Stimulated activated CD4-positive, alpha-beta T cell treated with anti-CD3 and anti-CD28 coated beads, TNF-alpha, amount 100 ng/mL, for 1 hour (primary cell): ENCODE data around the gene MEIS3.
"Not testable (repeated sequence)": the region's sequence is repeated elsewhere in the genome, so short reads cannot be mapped to it uniquely, and the experiment has no call there.

ENCODE experiments used
- DNase-seq, 3 donors: peaks; one replicate each; pipeline ENCODE4 v3.0.0-alpha.2; 2020; ENCODE audit warnings: low read depth in 3 of 3, low spot score in 1 of 3

The MEIS3 gene

DNA sequence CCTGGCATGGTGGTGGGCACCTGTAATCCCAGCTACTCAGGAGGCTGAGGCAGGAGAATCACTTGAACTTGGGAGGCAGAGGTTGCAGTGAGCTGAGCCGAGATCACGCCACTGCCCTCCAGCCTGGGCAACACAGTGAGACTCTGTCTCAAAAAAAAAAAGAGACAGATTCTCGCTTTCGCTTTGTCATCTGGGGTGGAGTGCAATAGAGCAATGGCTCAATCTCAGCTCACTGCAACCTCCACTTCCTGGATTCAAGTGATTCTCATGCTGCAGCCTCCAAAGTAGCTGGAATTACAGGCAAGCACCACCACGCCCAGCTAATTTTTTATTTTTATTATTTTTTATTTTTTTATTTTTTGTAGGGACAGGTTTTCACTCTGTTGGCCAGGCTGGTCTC lies 30.6 kb downstream of the MEIS3 start:
- DNase-seq = not testable (repeated sequence)

DNA sequence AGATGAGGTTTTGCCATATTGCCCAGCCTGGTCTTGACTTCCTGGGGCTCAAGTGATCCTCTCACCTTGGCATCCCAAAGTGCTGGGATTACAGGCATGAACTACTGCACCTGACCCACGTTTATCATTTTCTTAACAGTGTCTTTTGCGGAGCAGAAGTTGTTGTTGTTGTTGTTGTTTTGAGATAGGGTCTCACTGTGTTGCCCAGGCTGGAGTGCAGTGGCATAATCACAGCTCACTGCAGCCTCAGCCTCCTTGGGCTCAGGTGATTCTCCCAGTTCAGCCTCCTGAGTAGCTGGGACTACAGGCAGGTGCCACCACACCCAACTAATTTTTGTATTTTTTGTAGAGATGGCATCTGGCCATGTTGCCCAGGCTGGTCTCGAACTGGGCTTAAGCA lies 31.7 kb downstream of the MEIS3 start:
- not testable (repeated sequence) for DNase-seq

DNA sequence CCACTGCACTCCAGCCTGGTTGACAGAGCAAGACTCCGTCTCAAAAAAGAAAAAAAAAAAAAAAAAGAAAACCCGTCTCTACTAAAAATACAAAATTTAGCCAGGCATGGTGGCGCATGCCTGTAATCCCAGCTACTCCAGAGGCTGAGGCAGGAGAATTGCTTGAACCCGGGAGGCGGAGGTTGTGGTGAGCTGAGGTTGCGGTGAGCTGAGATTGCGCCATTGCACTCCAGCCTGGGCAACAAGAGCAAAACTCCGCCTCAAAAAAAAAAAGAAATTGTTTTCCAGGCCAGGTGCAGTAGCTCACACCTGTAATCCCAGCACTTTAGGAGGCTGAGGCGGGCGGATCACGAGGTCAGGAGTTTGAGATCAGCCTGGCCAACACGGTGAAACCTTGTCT lies 32.7 kb downstream of the MEIS3 start:
- not testable (repeated sequence) for DNase-seq

DNA sequence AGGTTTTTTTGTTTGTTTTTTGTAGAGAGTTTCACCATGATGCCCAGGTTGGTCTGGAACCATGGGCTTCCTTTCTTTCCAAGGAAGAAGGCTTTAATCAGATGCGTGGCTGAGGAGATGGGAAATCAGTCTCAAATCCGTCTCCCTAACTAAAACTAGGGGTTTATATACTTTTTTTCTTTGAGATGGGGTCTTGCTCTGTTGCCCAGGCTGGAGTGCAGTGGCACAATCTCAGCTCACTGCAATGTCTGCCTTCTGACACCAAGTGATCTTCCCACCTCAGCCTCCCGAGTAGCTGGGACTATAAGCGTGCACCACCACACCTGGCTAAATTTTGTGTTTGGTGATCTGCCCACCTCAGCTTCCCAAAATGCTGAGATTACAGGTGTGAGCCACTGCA lies 34.8 kb downstream of the MEIS3 start:
- not testable (repeated sequence) for DNase-seq

DNA sequence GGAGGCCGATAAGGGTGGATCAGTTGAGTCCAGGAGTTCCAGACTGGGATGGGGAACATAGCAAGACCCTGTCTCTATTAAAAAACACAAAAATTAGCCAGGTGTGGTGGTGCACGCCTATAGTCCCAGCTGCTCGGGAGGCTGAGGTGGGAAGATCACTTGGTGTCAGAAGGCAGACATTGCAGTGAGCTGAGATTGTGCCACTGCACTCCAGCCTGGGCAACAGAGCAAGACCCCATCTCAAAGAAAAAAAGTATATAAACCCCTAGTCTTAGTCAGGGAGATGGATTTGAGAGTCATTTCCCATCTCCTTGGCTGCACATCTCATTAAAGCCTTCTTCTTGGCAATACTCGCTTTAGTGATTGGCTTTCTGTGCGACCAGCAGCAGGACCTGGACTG lies 35.4 kb downstream of the MEIS3 start:
- not testable (repeated sequence) for DNase-seq

DNA sequence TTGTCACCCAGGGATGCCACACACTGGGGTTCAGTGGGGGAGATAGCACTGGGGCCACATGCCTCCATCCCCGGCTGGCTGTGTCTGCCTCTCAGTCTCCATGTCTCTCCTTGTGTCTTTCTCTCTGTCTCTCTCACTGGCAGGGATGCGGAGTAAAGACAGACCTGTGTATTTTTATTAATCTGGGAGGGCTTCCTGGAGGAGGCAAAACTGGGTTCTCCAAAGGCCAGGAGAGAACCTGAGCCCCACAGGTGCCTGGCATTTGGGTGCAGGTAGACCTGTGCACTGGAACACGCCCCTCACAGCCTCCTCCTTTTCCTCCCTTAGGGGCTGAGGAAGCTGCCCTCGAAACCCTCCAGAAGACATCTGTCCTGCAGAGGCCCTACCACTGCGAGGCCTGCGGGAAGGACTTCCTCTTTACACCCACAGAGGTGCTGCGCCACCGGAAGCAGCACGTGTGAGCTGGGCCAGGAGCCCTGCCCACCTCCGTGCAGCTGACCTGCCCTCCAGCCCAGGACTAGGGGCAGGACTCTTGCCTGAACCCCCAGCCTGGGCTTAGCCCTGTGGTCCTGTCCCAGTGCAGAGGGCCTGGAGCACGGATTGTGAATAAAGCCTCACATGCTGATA lies 37.6 kb downstream of the MEIS3 start:
- no peak for DNase-seq

DNA sequence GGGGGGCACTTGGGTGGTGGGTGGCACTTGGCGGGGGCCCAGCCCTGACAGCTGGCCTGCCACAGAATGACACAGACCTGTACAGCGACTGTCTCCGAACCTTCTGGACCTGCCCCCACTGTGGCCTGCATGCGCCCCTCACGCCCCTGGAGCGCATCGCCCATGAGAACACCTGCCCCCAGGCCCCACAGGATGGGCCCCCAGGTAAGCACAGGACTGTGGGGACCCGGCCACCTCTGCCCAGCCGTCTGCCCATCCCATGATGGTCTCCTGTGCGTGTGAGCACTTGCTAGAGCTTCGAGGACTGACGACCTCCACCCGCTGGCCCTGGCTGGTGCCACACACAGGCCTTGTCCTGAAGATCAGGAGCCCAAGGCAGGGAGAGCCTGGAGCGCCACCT lies 38.2 kb downstream of the MEIS3 start:
- no peak for DNase-seq

DNA sequence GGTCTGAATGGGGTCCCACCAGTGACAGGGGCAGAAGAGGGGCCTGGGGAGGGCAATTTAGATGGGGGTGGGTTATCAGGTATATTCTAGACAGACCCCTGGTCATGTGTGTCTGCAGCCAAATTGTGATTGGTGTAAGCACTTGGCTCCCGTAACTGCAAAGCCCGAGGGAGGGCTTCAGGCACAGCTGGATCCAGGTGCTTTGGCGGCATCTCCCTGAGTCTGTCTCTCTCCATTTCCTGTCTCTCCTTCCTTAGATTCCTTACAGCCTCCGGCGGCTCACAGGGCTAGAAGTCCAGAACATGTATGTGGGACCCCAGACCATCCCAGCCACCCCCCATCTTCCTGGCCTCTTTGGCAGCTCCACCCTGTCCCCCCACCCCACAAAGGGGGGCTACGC lies 38.8 kb downstream of the MEIS3 start:
- DNase-seq = no peak

DNA sequence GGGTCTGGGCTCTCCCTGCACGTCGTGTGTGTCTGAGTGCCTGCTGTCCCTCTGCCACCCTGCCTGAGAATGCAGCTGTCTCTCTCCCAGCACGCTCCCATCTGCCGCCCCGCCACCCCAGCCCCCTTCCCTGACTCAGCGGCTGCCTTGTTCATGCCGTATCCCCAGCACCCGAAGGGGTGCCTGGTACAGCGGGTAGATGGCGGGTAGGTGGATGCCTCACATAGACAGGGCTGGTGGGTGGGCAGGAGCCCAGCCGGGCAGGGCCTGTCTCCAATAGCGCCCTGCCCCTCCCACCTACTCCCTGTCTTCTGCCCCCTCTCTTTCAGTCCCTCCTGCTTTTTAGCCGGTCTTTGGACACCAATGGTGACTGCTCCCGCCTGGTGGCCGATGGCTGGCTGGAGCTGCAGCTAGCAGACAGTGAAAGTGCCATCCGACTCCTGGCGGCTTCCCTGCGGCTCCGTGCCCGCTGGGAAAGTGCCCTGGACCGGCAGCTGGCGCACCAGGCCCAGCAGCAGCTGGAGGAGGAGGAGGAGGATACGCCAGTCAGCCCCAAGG lies 39.9 kb downstream of the MEIS3 start:
- no peak for DNase-seq

DNA sequence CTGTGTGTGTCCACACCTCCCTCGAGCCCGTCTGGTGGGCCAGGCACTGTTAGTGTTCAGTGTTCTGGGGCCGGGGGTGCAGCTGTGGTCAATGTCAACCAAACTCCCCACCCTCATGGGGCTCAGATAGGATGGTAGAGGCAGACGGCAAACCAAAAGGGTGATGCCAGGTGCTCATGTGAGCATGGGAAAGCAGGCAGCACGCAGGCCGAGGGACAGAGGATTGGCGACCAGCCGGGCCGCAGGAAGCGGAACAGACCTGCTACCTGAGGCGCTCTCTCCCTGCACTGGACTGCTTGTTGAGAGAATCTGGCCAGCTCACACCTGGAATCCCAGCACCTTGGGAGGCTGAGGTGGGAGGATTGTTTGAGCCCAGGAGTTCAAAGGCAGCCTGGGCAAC lies 41.1 kb downstream of the MEIS3 start:
- no peak for DNase-seq

DNA sequence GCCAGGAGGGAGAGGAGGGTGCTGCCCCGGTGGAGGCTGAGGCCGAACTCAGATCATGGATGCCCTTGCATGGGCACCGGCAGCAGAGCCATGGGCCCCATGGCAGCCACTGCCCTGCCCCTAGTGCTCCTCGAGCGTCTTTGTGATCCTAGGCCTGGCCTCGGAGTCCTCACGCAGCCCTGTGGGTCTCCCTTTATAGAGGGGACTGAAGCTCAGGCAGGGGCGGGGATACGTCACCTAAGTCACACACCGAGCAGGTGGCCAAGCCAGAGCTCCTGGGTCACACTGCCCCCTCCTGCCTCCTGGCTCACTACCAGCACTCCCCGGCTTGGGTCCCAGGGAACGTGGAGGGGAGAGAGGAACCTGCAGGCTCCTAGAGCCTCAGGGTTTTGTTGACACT lies 41.5 kb downstream of the MEIS3 start:
- no peak for DNase-seq

DNA sequence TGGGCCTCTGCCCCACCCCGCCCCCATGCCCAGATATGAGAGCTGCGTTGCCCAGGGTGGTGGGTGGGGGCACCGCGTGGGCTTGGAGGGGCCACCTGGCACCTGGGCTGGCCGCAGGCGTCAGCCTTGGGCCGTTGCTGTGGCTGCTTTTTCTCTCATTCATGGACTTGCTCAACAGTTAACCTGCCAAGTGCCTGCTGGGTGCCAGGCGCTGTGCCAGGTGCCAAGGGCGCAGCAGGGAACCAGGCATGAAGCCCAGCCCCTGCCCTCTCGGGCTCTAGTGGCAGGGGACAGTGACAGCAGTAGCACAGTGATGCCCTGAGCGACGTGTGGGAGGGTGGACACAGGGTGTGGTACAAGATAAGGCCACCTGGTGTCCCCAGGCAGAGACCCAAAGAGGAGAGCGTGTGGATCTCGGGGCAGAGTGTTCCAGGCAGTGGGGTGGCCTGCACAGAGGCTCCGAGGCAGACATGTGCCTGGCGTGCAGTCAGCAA lies 42.1 kb downstream of the MEIS3 start:
- DNase-seq = no peak

DNA sequence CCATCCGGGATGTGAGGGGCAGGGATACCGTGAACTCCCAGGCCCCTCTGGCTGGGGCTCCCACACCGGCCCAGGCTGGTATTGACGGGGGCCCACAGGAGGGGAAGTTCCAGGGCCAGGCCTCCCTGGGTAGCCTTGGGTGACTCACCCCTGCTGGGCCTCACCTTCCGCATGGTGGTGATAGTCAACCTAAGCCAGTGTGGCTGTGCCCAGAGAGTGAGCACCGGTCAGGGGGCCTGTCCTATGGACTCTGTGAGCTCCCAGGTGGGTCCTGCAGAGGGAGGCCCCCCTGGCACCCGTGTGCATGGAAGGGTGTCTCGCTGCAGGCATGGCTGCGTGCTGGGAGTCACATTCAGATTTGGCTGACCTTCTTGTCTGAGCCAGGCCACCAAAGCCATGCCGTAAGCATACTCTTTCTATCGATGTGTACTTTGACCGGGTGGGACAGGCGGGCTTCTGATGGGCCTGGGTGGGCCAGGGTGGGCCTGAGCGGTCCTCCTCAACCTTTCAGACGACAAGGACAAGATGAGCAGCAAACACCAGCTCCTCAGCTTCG lies 42.7 kb downstream of the MEIS3 start:
- DNase-seq = no peak

DNA sequence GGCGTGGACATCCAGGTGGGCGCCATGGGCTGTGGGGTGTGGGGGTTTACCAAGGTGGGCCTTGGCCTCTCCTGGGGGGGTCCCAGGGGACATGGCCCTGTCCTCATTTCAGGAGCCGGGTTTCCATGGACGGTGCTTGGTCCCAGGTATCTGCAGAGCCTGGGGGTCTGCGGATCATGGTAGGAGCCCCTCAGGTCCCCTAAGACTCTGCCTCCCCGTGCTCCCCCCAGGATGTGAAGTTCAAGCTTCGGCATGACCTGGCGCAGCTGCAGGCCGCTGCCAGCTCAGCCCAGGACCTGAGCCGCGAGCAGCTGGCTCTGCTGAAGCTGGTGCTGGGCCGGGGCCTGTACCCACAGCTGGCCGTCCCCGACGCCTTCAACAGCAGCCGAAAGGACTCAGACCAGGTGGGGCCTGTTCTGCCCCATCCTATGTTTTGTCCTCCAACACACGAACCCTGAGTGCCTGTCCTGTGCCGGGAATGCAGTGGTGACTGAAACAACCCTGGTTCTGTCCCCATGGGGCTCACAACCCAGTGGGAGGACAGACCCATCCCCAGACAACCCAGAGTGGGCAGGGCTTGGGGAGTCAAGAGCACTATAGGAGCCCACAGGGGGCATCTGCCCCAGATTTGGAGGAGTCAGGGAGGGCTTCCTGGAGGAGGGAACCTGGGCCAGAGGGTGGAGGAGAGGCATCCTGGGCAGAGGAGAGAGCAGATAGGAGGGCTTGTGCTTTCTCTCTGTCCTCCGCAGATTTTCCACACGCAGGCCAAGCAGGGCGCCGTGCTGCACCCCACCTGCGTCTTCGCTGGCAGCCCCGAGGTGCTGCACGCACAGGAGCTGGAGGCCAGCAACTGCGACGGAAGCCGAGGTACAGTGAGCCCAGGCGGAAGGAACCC lies 43.4 kb downstream of the MEIS3 start:
- no peak for DNase-seq

DNA sequence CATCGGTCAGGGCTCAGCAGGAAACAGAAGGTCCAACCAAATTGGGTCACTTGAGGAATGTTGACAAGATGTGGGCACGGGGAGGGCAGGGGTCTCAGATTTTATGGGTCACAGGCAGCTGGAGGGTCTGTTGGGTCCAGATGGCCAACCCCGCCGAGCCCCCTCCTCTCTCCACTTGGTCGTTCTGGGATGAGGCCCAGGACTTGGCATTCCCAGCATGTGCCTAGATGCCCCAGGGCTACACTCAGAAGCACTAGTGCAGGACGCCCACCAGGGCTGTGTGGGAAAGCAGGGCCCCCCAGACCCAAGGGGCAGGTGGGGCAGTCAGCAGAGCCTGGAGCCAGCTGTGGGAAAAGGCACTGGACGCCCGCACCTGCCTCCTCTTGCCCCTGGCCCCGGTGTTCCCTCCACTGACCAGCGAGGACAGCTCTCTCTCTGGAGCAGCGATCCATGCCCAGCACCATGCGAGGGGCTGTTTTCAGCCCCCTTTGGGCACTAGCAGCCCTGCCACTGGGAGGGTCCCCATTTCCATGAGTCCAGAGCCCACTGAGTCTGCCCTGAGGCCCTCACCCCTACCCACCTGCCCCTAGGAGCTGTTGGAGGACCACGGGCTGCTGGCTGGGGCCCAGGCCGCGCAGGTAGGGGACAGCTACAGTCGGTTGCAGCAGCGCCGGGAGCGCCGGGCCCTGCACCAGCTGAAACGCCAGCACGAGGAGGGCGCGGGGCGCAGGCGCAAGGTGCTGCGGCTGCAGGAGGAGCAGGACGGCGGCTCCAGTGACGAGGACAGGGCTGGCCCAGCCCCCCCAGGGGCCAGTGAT lies 44.2 kb downstream of the MEIS3 start:
- no peak for DNase-seq

DNA sequence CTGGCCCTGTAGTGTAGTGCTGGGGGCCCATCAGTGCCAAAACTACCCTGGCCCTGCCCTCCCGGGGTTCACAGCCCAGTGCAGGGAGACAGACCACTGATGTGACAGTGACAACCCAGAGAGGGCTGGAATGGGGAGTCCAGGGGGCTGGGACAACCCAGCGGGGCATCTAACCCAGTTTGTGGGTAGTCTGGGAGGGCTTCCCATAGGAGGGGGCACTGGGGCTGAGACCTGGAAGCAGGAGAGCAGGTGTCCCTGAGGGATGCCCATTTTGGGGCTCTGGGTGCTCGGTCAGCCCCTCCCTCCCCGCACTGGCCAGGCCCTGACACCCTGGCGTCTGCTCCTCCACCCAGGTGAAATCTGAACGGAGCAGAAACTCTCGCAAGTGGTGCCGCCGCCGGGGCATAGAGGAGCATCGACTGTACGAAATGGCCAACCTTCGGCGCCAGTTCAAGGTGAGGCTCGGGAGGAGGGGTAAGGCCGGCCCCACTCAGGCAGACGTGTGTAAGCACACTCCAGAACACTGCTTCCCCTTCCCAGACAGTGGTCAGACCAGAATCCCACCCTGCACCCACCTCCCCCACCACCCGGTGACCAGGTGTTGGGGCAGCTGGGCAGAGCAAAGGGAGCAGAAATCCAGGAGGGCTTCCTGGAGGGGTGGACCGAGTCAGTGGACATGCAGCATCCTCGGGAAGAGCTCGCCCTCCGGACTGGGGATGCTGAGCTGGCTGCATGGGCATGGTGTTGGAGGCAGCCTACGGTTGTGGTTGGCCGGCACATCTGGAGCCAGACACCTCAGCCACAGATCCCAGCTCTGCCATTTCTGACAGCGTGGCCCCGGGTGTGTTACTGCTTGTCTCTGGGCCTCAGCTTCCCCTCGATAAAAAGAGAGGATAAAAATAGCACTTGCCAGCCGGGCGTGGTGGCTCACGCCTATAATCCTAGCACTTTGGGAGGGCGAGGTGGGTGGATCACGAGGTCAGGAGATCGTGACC lies 45.8 kb downstream of the MEIS3 start:
- DNase-seq = no peak

DNA sequence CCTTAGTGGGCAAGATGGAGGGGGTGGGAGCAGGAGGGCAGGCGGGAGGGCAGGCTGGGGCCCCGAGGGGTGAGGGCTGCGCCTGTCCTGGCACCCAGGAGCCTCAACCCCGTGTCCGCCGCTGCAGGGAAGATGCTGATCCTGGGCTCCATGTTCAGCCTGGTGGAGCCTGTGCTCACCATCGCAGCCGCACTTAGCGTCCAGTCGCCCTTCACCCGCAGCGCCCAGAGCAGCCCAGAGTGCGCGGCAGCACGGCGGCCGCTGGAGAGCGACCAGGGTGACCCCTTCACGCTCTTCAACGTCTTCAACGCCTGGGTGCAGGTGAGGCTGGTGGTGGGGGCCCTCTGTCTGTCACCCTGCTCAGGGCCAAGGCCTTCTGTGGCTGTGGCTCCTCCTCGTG lies 46.7 kb downstream of the MEIS3 start:
- DNase-seq = no peak

DNA sequence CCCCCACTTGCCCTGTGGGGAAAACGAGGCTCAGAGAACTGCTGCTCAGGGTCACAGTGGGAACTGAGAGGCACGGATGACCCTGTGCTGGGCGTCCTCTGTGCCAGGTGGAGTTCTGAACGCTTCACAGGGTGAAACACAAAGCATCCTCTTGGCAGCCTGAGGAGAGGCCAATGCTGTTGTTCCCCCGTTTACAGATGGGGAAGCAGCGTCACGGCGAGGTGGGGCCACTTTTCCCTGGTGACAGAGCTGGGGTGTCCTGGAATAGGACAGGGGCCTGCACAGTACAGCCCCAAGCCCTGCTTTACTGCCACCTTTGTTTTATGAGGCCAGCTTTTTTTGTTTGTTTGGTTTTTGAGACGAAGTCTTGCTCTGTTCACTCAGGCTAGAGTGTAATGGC lies 48.1 kb downstream of the MEIS3 start:
- DNase-seq = no peak

DNA sequence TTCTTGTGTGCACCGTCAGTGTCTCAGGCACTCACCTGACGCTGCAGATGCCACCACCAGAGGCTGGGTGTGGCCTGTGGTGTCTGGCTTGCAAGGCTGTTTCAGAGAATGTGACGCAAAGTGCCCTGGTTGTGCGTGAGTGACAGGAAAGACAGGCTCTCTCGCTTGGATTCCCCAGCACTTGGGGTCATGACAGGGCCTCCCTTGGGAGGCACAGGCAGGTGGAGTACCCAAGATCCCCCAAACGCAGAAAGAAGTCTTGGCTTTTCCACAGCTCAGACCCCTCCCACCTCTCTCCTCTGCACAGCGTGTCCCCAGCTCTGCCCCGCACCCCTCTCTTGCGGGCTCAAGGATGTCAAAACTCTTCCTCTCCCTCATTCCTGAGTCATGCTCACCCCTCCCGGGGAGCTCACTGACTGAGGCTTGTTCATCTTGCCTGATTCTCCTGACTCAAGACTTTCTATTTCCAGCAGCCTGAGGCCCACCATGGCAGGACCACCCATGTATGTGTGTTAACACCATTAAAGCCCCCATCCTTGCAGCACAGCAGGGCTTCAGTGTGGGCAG lies 49.2 kb downstream of the MEIS3 start:
- DNase-seq = no peak
